HG02885 (cell line): ENCODE results near the gene APOC3.
"Not testable (repeated sequence)": the region's sequence is repeated elsewhere in the genome, so short reads cannot be mapped to it uniquely, and the experiment has no call there.

Experiments
- ATAC-seq: cut with Tn5 transposase; IDR thresholded peaks from one replicate; pipeline ENCODE4 v1.9.1; 2021; ENCODE audit warnings: mild to moderate bottlenecking; ENCODE audit not compliant: unreplicated experiment, poor library complexity

The APOC3 gene

GRCh38 chr11:116801662-116802061, 28.0 kb upstream of the APOC3 start:
- ATAC-seq: not testable (repeated sequence)

GRCh38 chr11:116804001-116804400, 25.7 kb upstream of the APOC3 start:
- ATAC-seq: no peak

GRCh38 chr11:116807601-116808261, 22.0 kb upstream of the APOC3 start:
- no peak for ATAC-seq

GRCh38 chr11:116808262-116809175, 21.2 kb upstream of the APOC3 start:
- no peak for ATAC-seq

- ATAC-seq: no peak
These were observed 18.5 kb upstream of the APOC3 start for GRCh38 chr11:116811194-116811593.

GRCh38 chr11:116812109-116812508, 17.6 kb upstream of the APOC3 start:
- no peak for ATAC-seq

GRCh38 chr11:116813170-116813569, 16.5 kb upstream of the APOC3 start:
- ATAC-seq: no peak

GRCh38 chr11:116813781-116814471, 15.8 kb upstream of the APOC3 start:
- no peak for ATAC-seq

GRCh38 chr11:116814502-116814901, 15.2 kb upstream of the APOC3 start:
- ATAC-seq: no peak

- ATAC-seq: no peak
These were observed 10.7 kb upstream of the APOC3 start for GRCh38 chr11:116819049-116819448.

- no peak for ATAC-seq
These were observed 8.4 kb upstream of the APOC3 start for GRCh38 chr11:116821050-116821918.

GRCh38 chr11:116822575-116822974, 7.1 kb upstream of the APOC3 start:
- no peak for ATAC-seq

GRCh38 chr11:116823031-116823843, 6.5 kb upstream of the APOC3 start, which contains the start of gene APOA4:
TSS of gene APOA4 (minus strand) at chr11:116823304. CDS start at chr11:116823191, 113 bp downstream.
- no peak for ATAC-seq

GRCh38 chr11:116825434-116825833, 4.3 kb upstream of the APOC3 start:
- no peak for ATAC-seq

GRCh38 chr11:116825854-116826750, 3.6 kb upstream of the APOC3 start:
- no peak for ATAC-seq

GRCh38 chr11:116826751-116827431, 2.8 kb upstream of the APOC3 start:
- ATAC-seq: no peak

GRCh38 chr11:116827461-116827860, 2.2 kb upstream of the APOC3 start:
- ATAC-seq: no peak
